Activated CD8-positive, alpha-beta memory T cell treated with anti-CD3 and anti-CD28 coated beads, Interleukin-2, amount 50 U/mL, for 24 hours (primary cell): ENCODE measurements around the gene S100A3.
"Not testable (repeated sequence)": the region's sequence is repeated elsewhere in the genome, so short reads cannot be mapped to it uniquely, and the experiment has no call there.

Source experiments
- DNase-seq: peaks from one replicate; pipeline ENCODE4 v3.0.0-alpha.2; 2020; ENCODE audit errors: extremely low read depth

The S100A3 gene

GRCh38 chr1:153534925-153535241 lies 14.2 kb downstream of the S100A3 start:
- DNase-seq, result no peak

GRCh38 chr1:153534226-153534924 lies 14.7 kb downstream of the S100A3 start:
- DNase-seq, result no peak

DNA sequence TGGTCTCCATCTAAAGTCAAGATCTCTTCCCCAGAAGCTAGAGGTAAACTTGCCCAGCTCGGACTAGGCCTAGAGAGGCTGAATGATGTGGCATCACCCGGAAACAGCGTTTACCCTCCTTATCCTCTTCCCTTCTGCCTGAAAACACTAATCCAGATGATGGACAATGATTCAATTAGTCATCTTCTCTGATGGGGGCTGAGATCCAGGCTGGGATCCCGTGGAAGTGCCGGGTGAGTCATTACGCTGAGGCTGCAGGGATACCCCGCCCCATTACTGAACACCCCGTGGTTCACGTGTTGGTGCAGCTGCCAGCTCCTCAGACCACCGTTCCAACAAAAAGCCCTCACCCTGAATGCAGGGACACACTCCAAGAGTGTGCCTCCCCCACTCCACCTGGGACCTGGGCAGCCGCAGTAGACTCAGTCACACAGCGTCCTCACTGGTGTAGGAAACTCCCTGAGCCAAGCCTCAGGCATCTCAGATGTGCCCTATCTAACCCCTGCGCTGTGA lies 15.3 kb downstream of the S100A3 start:
- DNase-seq, result no peak

GRCh38 chr1:153532769-153533599 lies 16.1 kb downstream of the S100A3 start:
- DNase-seq, result no peak

GRCh38 chr1:153532181-153532580 lies 16.9 kb downstream of the S100A3 start:
- no peak for DNase-seq

DNA sequence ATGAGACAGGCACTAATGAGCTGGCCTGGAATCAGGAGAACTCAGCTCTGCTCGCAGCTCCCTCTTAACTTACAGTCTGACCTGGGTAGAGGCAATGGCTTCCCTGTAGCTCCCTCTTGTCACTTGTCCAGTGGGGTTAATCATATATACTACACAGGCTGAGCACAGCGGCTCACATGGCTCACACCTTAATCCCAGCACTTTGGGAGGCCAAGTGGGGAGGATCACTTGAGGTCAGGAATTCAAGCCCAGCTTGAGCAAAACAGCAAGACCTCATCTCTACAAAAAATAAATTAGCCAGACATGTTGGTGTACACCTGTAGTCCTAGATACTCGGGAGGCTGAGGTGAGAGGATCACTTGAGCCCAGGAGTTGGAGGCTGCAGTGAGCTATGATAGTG lies 17.4 kb downstream of the S100A3 start:
- DNase-seq, result no peak

GRCh38 chr1:153527683-153528040 lies 21.4 kb downstream of the S100A3 start:
- DNase-seq, result no peak

DNA sequence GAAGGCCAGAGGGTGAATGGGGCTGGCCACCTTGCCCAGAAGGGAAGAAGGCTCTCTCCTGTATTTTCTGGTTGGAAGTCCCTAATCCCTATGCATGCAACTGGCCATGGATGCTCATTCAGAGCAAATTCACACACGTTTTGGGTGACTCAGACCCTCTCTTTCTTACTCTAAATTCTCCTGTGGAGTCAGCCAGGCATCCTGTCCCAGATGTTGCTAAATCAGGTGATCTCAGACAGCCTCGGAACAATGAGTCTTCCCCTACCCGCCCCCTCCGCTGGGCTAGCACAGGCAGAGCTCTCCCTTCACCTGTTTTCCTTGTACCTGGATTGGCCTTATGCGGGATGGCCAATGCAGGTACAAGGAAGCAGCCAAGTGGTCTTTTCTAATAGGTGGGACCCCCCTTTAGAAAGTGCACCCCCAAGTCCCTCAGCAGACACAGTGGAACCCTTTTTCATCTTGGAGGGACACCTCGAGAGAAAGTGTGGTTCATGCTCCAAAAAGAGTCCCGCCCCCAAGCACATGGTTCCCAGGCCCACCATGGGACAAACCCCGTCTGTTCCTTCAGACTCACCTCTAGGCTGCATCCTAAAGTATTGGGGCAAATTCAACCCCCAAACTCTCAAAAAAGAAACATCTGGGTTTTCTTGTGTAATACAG lies 21.9 kb downstream of the S100A3 start:
- DNase-seq, result no peak

- DNase-seq, result no peak
These were observed 22.9 kb downstream of the S100A3 start for GRCh38 chr1:153526132-153526543.

- no peak for DNase-seq
These were observed 23.9 kb downstream of the S100A3 start for GRCh38 chr1:153525088-153525728.

DNA sequence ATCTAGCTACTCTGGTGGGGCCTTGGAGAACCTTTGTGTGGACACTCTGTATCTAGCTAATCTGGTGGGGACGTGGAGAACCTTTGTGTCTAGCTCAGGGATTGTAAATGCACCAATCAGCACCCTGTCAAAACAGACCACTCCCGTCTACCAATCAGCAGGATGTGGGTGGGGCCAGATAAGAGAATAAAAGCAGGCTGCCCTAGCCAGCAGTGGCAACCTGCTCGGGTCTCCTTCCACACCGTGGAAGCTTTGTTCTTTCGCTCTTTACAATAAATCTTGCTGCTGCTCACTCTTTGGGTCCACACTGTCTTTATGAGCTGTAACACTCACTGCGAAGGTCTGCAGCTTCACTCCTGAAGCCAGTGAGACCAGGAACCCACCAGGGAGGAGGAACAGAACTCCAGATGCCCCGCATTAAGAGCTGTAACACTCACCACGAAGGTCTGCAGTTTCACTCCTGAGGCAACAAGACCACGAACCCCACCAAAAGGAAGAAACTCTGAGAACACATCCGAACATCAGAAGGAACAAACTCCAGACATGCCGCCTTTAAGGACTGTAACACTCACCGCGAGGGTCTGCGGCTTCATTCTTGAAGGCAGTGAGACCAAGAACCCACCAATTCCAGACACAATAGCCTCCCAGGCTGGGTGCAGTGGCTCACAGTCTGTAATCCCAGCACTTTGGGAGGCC lies 26.6 kb downstream of the S100A3 start:
- DNase-seq, result not testable (repeated sequence)

DNA sequence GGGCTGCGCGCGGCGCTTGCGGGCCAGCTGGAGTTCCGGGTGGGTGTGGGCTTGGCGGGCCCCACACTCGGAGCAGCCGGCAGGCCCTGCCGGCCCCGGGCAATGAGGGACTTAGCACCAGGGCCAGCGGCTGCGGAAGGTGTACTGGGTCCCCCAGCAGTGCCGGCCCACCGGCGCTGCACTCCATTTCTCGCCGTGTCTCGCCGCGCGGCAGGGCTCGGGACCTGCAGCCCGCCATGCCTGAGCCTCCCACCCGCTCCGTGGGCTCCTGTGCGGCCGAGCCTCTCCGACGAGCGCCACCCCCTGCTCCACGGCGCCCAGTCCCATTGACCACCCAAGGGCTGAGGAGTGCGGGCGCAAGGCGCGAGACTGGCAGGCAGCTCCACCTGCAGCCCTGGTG lies 27.2 kb downstream of the S100A3 start:
- not testable (repeated sequence) for DNase-seq

GRCh38 chr1:153520818-153521476 lies 28.1 kb downstream of the S100A3 start:
- DNase-seq, result no peak

- DNase-seq, result not testable (repeated sequence)
These were observed 28.8 kb downstream of the S100A3 start for GRCh38 chr1:153520137-153520691.

DNA sequence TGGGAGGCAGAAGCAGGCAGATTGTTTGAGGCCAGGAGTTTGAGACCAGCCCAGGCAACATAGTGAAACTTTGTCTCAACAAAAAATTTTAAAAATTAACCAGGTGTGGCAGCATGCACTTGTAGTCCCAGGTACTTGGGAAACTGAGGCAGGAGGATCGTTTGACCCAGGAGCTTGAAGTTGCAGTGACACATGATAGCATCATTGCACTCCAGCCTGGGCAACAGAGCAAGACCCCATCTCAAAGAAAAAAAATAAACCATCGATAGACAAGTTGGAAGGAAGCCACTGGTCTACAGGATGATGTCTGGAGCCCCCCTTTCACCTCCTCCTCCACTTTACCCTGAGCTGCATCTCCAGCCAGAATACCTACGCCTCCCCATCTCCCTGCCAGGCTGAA lies 29.8 kb downstream of the S100A3 start:
- no peak for DNase-seq

DNA sequence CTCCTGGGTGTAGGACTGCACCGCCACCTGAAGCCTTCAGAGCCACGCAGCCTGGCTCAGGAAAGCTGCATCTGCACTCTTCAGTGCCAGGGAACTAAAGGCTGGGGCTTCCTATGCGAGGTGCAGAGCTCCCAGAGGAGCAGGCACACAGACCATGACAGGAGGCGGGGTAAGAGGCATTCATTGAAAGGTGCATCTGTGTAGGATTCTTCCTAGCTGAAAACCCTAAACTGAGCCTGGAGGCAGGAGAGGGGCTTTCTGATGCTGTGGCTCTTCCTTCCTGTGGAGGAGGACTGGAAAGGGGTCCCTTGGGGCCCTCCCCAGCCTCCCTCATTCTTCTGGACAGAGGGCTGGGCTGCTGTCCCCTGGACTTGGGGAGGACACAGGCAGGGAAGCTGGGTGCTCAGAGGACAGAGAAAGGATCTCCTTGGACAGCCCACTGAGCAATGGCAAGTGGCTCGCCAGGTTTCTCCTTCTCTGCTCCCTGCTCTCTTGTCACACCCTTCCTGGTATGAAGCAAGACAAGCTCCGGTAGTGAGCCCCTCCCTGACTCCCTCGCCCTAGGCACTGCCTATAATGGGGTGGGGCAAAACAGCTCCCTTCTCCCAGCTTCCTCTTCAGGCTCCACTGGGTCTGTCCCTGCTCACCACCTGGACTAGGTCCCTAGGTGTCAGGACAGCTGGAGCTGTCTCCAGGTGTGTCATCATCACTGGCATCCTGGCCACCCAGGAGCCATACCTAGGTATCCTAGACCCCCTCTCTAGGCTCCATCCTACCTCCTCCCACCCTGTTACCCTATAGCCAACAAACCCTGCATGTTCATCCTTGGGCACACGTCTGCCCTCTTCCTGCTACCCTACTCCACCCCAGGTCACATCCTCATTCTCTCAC lies 33.3 kb downstream of the S100A3 start:
- no peak for DNase-seq

DNA sequence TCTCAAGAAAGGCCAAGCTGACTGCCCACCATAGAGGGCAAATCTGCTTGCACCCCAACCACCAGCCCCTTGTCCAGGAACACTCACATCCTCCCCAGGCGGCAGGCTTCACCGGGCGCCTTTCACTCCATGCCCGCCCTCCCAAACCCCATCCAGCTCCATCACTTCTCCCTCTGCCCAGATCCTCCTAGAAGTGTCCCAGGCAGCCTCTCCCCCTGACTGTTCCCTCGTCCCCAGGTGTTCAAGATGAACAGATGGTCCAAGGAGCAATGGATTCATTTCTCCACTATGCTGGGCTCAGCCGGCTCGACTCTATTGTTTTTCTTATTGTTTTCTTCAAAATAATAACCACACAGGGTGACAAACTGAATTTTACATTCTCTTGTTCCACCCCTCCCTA lies 35.4 kb downstream of the S100A3 start:
- no peak for DNase-seq

GRCh38 chr1:153513023-153513422 lies 36.0 kb downstream of the S100A3 start:
- DNase-seq, result no peak

- peak; percentile 51 for DNase-seq
These were observed 38.1 kb downstream of the S100A3 start for GRCh38 chr1:153510984-153511410.
